ENCODE data around the gene IFNGR2. TPM values are rescaled to one million over a fixed set of nuclear protein-coding genes. Genes with fewer than 3 reads are reported as not detected.

Gene IFNGR2
- total and polyA plus RNA-seq, 2 of the 13 experiments (the other 11 are each of a cell fraction or from before 2014, with no cell fraction given), result 61.3 to 117 TPM

DNA sequence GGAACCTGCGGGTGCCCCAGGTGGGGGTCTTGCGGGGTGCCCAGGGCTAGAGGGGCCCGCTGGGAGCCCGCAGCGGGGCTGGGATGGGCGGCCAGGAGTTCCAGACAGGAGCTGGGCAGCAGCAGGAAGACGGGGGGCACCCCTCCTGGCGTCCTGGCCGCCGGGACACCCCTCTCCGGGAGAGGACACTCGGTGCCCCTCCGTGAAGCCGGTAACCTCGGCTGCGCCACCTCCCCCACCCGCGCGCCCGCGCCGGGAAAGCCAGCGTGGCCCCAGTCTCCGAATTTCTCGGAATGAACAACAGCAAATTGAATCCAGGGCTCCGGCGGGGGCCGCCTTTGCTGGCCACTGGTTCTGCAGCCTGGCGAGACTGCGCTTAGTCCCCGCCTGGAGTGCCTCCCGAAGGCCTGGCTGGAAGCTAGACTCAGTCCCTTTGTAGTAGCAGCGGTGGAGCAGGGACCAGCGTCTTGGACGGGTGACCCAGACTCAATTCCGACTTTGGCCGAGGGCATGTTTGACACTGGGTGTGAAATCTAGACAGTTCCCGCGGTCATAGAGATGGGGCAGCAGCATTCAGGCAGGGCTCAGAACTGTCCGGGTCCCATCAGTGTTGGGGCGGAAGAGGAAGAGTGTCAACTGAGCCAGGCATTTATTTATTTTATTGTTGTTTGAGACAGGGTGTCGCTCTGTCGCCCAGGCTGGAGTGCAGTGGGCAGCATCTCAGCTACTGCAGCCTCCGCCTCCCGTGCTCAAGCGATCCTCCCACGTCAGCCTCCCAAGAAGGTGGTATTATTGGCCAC, 773 bp downstream of the IFNGR2 start (continued):
- TF ChIP-seq, protein P1, sequence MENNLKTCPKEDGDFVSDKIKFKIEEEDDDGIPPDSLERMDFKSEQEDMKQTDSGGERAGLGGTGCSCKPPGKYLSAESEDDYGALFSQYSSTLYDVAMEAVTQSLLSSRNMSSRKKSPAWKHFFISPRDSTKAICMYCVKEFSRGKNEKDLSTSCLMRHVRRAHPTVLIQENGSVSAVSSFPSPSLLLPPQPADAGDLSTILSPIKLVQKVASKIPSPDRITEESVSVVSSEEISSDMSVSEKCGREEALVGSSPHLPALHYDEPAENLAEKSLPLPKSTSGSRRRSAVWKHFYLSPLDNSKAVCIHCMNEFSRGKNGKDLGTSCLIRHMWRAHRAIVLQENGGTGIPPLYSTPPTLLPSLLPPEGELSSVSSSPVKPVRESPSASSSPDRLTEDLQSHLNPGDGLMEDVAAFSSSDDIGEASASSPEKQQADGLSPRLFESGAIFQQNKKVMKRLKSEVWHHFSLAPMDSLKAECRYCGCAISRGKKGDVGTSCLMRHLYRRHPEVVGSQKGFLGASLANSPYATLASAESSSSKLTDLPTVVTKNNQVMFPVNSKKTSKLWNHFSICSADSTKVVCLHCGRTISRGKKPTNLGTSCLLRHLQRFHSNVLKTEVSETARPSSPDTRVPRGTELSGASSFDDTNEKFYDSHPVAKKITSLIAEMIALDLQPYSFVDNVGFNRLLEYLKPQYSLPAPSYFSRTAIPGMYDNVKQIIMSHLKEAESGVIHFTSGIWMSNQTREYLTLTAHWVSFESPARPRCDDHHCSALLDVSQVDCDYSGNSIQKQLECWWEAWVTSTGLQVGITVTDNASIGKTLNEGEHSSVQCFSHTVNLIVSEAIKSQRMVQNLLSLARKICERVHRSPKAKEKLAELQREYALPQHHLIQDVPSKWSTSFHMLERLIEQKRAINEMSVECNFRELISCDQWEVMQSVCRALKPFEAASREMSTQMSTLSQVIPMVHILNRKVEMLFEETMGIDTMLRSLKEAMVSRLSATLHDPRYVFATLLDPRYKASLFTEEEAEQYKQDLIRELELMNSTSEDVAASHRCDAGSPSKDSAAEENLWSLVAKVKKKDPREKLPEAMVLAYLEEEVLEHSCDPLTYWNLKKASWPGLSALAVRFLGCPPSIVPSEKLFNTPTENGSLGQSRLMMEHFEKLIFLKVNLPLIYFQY (CRISPR knock-in tag; IDR thresholded peaks at IDR 0.05; ENCODE audit: borderline replicate concordance), result no peak
- TF ChIP-seq, protein P2, sequence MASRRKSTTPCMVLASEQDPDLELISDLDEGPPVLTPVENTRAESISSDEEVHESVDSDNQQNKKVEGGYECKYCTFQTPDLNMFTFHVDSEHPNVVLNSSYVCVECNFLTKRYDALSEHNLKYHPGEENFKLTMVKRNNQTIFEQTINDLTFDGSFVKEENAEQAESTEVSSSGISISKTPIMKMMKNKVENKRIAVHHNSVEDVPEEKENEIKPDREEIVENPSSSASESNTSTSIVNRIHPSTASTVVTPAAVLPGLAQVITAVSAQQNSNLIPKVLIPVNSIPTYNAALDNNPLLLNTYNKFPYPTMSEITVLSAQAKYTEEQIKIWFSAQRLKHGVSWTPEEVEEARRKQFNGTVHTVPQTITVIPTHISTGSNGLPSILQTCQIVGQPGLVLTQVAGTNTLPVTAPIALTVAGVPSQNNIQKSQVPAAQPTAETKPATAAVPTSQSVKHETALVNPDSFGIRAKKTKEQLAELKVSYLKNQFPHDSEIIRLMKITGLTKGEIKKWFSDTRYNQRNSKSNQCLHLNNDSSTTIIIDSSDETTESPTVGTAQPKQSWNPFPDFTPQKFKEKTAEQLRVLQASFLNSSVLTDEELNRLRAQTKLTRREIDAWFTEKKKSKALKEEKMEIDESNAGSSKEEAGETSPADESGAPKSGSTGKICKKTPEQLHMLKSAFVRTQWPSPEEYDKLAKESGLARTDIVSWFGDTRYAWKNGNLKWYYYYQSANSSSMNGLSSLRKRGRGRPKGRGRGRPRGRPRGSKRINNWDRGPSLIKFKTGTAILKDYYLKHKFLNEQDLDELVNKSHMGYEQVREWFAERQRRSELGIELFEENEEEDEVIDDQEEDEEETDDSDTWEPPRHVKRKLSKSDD (CRISPR knock-in tag; IDR thresholded peaks at IDR 0.05; ENCODE audit: low read depth), result no peak
- TF ChIP-seq SATB2 (CRISPR knock-in tag; IDR thresholded peaks at IDR 0.05), result no peak
- no peak for TF ChIP-seq NFIC (IDR thresholded peaks at IDR 0.05; ENCODE audit: low read length)
- TF ChIP-seq, protein P3, sequence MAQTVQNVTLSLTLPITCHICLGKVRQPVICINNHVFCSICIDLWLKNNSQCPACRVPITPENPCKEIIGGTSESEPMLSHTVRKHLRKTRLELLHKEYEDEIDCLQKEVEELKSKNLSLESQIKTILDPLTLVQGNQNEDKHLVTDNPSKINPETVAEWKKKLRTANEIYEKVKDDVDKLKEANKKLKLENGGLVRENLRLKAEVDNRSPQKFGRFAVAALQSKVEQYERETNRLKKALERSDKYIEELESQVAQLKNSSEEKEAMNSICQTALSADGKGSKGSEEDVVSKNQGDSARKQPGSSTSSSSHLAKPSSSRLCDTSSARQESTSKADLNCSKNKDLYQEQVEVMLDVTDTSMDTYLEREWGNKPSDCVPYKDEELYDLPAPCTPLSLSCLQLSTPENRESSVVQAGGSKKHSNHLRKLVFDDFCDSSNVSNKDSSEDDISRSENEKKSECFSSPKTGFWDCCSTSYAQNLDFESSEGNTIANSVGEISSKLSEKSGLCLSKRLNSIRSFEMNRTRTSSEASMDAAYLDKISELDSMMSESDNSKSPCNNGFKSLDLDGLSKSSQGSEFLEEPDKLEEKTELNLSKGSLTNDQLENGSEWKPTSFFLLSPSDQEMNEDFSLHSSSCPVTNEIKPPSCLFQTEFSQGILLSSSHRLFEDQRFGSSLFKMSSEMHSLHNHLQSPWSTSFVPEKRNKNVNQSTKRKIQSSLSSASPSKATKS (CRISPR knock-in tag; IDR thresholded peaks at IDR 0.05), result no peak

All from HepG2 (cell line).